ENCODE data around the gene SMARCAD1. TPM values are rescaled to one million over a fixed set of nuclear protein-coding genes. Genes with fewer than 3 reads are reported as not detected.

The SMARCAD1 gene
- total RNA-seq, 1 donor from 2014 or later, result 28.1 TPM

GRCh38 chr4:94226763-94227162, 19.1 kb downstream of the SMARCAD1 start:
- TF ChIP-seq CTCF (conservative IDR thresholded peaks at IDR 0.05; ENCODE audit: low read depth, low read length), result no peak
- DNase-seq (ENCODE audit: low read depth), result no peak
- H3K4me3 ChIP-seq (ENCODE audit: low read depth, low read length), result no peak overlapping the region

- no peak for TF ChIP-seq CTCF (conservative IDR thresholded peaks at IDR 0.05; ENCODE audit: low read depth, low read length)
- no peak overlapping the region for H3K4me3 ChIP-seq (ENCODE audit: low read depth, low read length)
Observed at GRCh38 chr4:94228493-94229216, 21.0 kb downstream of the SMARCAD1 start.

GRCh38 chr4:94232519-94232918, 24.9 kb downstream of the SMARCAD1 start:
- no peak for TF ChIP-seq CTCF (conservative IDR thresholded peaks at IDR 0.05; ENCODE audit: low read depth, low read length)

More at GRCh38 chr4:94228493-94229216, 21.0 kb downstream of the SMARCAD1 start:
- DNase-seq (ENCODE audit: low read depth), result no peak

GRCh38 chr4:94235825-94236224, 28.2 kb downstream of the SMARCAD1 start:
- H3K4me3 ChIP-seq (ENCODE audit: low read depth, low read length), result no peak overlapping the region
- no peak for TF ChIP-seq CTCF (conservative IDR thresholded peaks at IDR 0.05; ENCODE audit: low read depth, low read length)
- DNase-seq (ENCODE audit: low read depth), result no peak

More at GRCh38 chr4:94232519-94232918, 24.9 kb downstream of the SMARCAD1 start:
- no peak overlapping the region for H3K4me3 ChIP-seq (ENCODE audit: low read depth, low read length)
- DNase-seq (ENCODE audit: low read depth), result no peak

GRCh38 chr4:94237271-94237670, 29.6 kb downstream of the SMARCAD1 start:
- no peak overlapping the region for H3K4me3 ChIP-seq (ENCODE audit: low read depth, low read length)
- no peak for DNase-seq (ENCODE audit: low read depth)
- TF ChIP-seq CTCF (conservative IDR thresholded peaks at IDR 0.05; ENCODE audit: low read depth, low read length), result no peak

GRCh38 chr4:94238160-94238559, 30.5 kb downstream of the SMARCAD1 start:
- DNase-seq (ENCODE audit: low read depth), result no peak
- H3K4me3 ChIP-seq (ENCODE audit: low read depth, low read length), result no peak overlapping the region
- TF ChIP-seq CTCF (conservative IDR thresholded peaks at IDR 0.05; ENCODE audit: low read depth, low read length), result no peak

- DNase-seq (ENCODE audit: low read depth), result no peak
- TF ChIP-seq CTCF (conservative IDR thresholded peaks at IDR 0.05; ENCODE audit: low read depth, low read length), result no peak
- no peak overlapping the region for H3K4me3 ChIP-seq (ENCODE audit: low read depth, low read length)
Observed at GRCh38 chr4:94240384-94240783, 32.7 kb downstream of the SMARCAD1 start.
